ENCODE results near the gene TERT.

The TERT gene

GRCh38 chr5:1214936-1215220 lies 80.0 kb downstream of the TERT start:
- H3K4me3 Mint-ChIP-seq, result no peak overlapping the region
- no peaks in the 10 kb centered on the region for H3K36me3 Mint-ChIP-seq (ENCODE audit: insufficient read depth)
- H3K27ac Mint-ChIP-seq (ENCODE audit: low read depth), result no peak overlapping the region
- ATAC-seq (replicated peaks; ENCODE audit: extremely low read depth, poor library complexity, severe bottlenecking) (no peak), DNase-seq (ENCODE audit: low spot score in 2 of 2) (no peak)
- H3K27me3 Mint-ChIP-seq, result peaks cover 33% of the 10 kb centered on the region
- H3K9me3 Mint-ChIP-seq, result no peaks in the 10 kb centered on the region
- H3K4me1 Mint-ChIP-seq, result no peaks in the 10 kb centered on the region

GRCh38 chr5:1214163-1214935 lies 80.5 kb downstream of the TERT start:
- H3K27me3 Mint-ChIP-seq, result peaks cover 28% of the 10 kb centered on the region
- no peak for ATAC-seq (replicated peaks; ENCODE audit: extremely low read depth, poor library complexity, severe bottlenecking)

GRCh38 chr5:1213508-1214162 lies 81.2 kb downstream of the TERT start:
- H3K27me3 Mint-ChIP-seq, result peaks cover 21% of the 10 kb centered on the region
- no peak overlapping the region for H3K4me3 Mint-ChIP-seq
- DNase-seq (ENCODE audit: low spot score in 2 of 2), result no peak
- no peaks in the 10 kb centered on the region for H3K4me1 Mint-ChIP-seq
- H3K27ac Mint-ChIP-seq (ENCODE audit: low read depth), result no peak overlapping the region
- no peak for ATAC-seq (replicated peaks; ENCODE audit: extremely low read depth, poor library complexity, severe bottlenecking)
- H3K36me3 Mint-ChIP-seq (ENCODE audit: insufficient read depth), result no peaks in the 10 kb centered on the region
- H3K9me3 Mint-ChIP-seq, result no peaks in the 10 kb centered on the region

More at GRCh38 chr5:1214163-1214935, 80.5 kb downstream of the TERT start:
- Mint-ChIP-seq H3K4me3 (no peak overlapping the region), H3K27ac (ENCODE audit: low read depth) (no peak overlapping the region), H3K9me3 (no peaks in the 10 kb centered on the region), H3K36me3 (ENCODE audit: insufficient read depth) (no peaks in the 10 kb centered on the region), H3K4me1 (no peaks in the 10 kb centered on the region)
- no peak for DNase-seq (ENCODE audit: low spot score in 2 of 2)

GRCh38 chr5:1212881-1213280 lies 82.0 kb downstream of the TERT start:
- Mint-ChIP-seq H3K4me1 (no peaks in the 10 kb centered on the region), H3K9me3 (no peaks in the 10 kb centered on the region), H3K27ac (ENCODE audit: low read depth) (no peak overlapping the region), H3K4me3 (no peak overlapping the region), H3K36me3 (ENCODE audit: insufficient read depth) (no peaks in the 10 kb centered on the region), H3K27me3 (peaks cover 14% of the 10 kb centered on the region)
- ATAC-seq (replicated peaks; ENCODE audit: extremely low read depth, poor library complexity, severe bottlenecking) (no peak), DNase-seq (ENCODE audit: low spot score in 2 of 2) (no peak)

GRCh38 chr5:1212271-1212670 lies 82.6 kb downstream of the TERT start:
- no peaks in the 10 kb centered on the region for H3K9me3 Mint-ChIP-seq
- H3K27me3 Mint-ChIP-seq, result peaks cover 14% of the 10 kb centered on the region
- H3K27ac Mint-ChIP-seq (ENCODE audit: low read depth), result no peak overlapping the region
- no peaks in the 10 kb centered on the region for H3K4me1 Mint-ChIP-seq
- ATAC-seq (replicated peaks; ENCODE audit: extremely low read depth, poor library complexity, severe bottlenecking) (no peak), DNase-seq (ENCODE audit: low spot score in 2 of 2) (no peak)
- no peaks in the 10 kb centered on the region for H3K36me3 Mint-ChIP-seq (ENCODE audit: insufficient read depth)
- H3K4me3 Mint-ChIP-seq, result no peak overlapping the region

- H3K36me3 Mint-ChIP-seq (ENCODE audit: insufficient read depth), result no peaks in the 10 kb centered on the region
- H3K9me3 Mint-ChIP-seq, result no peaks in the 10 kb centered on the region
- H3K27ac Mint-ChIP-seq (ENCODE audit: low read depth), result no peak overlapping the region
- peaks cover 14% of the 10 kb centered on the region for H3K27me3 Mint-ChIP-seq
- ATAC-seq (replicated peaks; ENCODE audit: extremely low read depth, poor library complexity, severe bottlenecking), result no peak
- H3K4me3 Mint-ChIP-seq, result no peak overlapping the region
- DNase-seq (ENCODE audit: low spot score in 2 of 2), result no peak
- H3K4me1 Mint-ChIP-seq, result no peaks in the 10 kb centered on the region
These were observed 83.2 kb downstream of the TERT start for GRCh38 chr5:1211701-1212100.

GRCh38 chr5:1210832-1211251 lies 84.0 kb downstream of the TERT start:
- ATAC-seq (replicated peaks; ENCODE audit: extremely low read depth, poor library complexity, severe bottlenecking), result no peak
- Mint-ChIP-seq H3K4me1 (no peaks in the 10 kb centered on the region), H3K36me3 (ENCODE audit: insufficient read depth) (no peaks in the 10 kb centered on the region), H3K4me3 (no peak overlapping the region), H3K27ac (ENCODE audit: low read depth) (no peak overlapping the region), H3K27me3 (peaks cover 18% of the 10 kb centered on the region), H3K9me3 (no peaks in the 10 kb centered on the region)
- no peak for DNase-seq (ENCODE audit: low spot score in 2 of 2)

GRCh38 chr5:1209896-1210776 lies 84.7 kb downstream of the TERT start:
- no peaks in the 10 kb centered on the region for H3K4me1 Mint-ChIP-seq
- H3K36me3 Mint-ChIP-seq (ENCODE audit: insufficient read depth), result no peaks in the 10 kb centered on the region
- DNase-seq (ENCODE audit: low spot score in 2 of 2), result no peak
- no peak overlapping the region for H3K27ac Mint-ChIP-seq (ENCODE audit: low read depth)
- ATAC-seq (replicated peaks; ENCODE audit: extremely low read depth, poor library complexity, severe bottlenecking), result no peak
- peaks cover 18% of the 10 kb centered on the region for H3K27me3 Mint-ChIP-seq
- no peak overlapping the region for H3K4me3 Mint-ChIP-seq
- no peaks in the 10 kb centered on the region for H3K9me3 Mint-ChIP-seq

GRCh38 chr5:1209489-1209852 lies 85.4 kb downstream of the TERT start:
- DNase-seq (ENCODE audit: low spot score in 2 of 2) (no peak), ATAC-seq (replicated peaks; ENCODE audit: extremely low read depth, poor library complexity, severe bottlenecking) (no peak)
- Mint-ChIP-seq H3K27ac (ENCODE audit: low read depth) (no peak overlapping the region), H3K4me3 (no peak overlapping the region), H3K27me3 (peaks cover 22% of the 10 kb centered on the region), H3K36me3 (ENCODE audit: insufficient read depth) (no peaks in the 10 kb centered on the region), H3K9me3 (no peaks in the 10 kb centered on the region), H3K4me1 (no peaks in the 10 kb centered on the region)

- ATAC-seq (replicated peaks; ENCODE audit: extremely low read depth, poor library complexity, severe bottlenecking) (no peak), DNase-seq (ENCODE audit: low spot score in 2 of 2) (no peak)
- H3K4me1 Mint-ChIP-seq, result no peaks in the 10 kb centered on the region
- no peaks in the 10 kb centered on the region for H3K9me3 Mint-ChIP-seq
- H3K4me3 Mint-ChIP-seq, result no peak overlapping the region
- H3K27ac Mint-ChIP-seq (ENCODE audit: low read depth), result no peak overlapping the region
- peaks cover 23% of the 10 kb centered on the region for H3K27me3 Mint-ChIP-seq
- H3K36me3 Mint-ChIP-seq (ENCODE audit: insufficient read depth), result no peaks in the 10 kb centered on the region
These were observed 86.0 kb downstream of the TERT start for GRCh38 chr5:1208743-1209488.

GRCh38 chr5:1208221-1208742 lies 86.6 kb downstream of the TERT start:
- no peaks in the 10 kb centered on the region for H3K4me1 Mint-ChIP-seq
- ATAC-seq (replicated peaks; ENCODE audit: extremely low read depth, poor library complexity, severe bottlenecking), result no peak
- no peaks in the 10 kb centered on the region for H3K36me3 Mint-ChIP-seq (ENCODE audit: insufficient read depth)
- H3K9me3 Mint-ChIP-seq, result no peaks in the 10 kb centered on the region
- H3K27ac Mint-ChIP-seq (ENCODE audit: low read depth), result no peak overlapping the region
- H3K4me3 Mint-ChIP-seq, result no peak overlapping the region
- H3K27me3 Mint-ChIP-seq, result peaks cover 23% of the 10 kb centered on the region
- DNase-seq (ENCODE audit: low spot score in 2 of 2), result no peak

- no peaks in the 10 kb centered on the region for H3K36me3 Mint-ChIP-seq (ENCODE audit: insufficient read depth)
- H3K9me3 Mint-ChIP-seq, result no peaks in the 10 kb centered on the region
- H3K4me3 Mint-ChIP-seq, result no peak overlapping the region
- H3K4me1 Mint-ChIP-seq, result no peaks in the 10 kb centered on the region
- peaks cover 23% of the 10 kb centered on the region for H3K27me3 Mint-ChIP-seq
- H3K27ac Mint-ChIP-seq (ENCODE audit: low read depth), result no peak overlapping the region
- DNase-seq (ENCODE audit: low spot score in 2 of 2) (no peak), ATAC-seq (replicated peaks; ENCODE audit: extremely low read depth, poor library complexity, severe bottlenecking) (no peak)
These were observed 87.3 kb downstream of the TERT start for GRCh38 chr5:1207555-1207954.
